GM19372 (cell line): ENCODE measurements around the gene RGL4.
"Not testable (repeated sequence)": the region's sequence is repeated elsewhere in the genome, so short reads cannot be mapped to it uniquely, and the experiment has no call there.

ENCODE experiments used
- ATAC-seq: cut with Tn5 transposase; IDR thresholded peaks from one replicate; pipeline ENCODE4 v1.9.1; 2021; ENCODE audit warnings: mild to moderate bottlenecking, low read depth, moderate library complexity; ENCODE audit not compliant: unreplicated experiment

Gene RGL4, protein sequence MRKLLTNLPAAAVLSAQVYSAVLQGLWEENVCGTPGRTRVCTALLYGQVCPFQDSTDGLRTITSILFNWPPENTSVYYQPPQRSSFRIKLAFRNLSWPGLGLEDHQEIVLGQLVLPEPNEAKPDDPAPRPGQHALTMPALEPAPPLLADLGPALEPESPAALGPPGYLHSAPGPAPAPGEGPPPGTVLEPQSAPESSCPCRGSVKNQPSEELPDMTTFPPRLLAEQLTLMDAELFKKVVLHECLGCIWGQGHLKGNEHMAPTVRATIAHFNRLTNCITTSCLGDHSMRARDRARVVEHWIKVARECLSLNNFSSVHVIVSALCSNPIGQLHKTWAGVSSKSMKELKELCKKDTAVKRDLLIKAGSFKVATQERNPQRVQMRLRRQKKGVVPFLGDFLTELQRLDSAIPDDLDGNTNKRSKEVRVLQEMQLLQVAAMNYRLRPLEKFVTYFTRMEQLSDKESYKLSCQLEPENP

DNA sequence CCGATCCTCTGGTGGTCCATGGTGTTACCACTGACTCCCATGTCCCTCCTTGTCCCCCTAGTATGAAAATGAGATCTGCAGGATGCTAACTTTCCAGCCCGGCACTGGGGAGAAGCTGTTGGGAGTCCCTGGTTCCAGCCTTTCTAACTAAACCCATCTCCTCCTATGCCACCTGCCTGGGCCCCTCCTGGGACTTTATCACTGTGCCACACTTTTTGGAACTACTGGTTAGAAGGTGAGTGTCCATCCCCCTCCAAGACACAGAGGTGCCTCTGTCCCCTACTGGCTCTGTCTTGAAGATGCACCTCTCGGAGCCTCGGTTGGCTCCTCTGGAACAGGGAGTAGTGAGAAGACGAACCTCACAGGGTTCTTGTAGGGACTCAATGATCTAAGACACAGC, at the start of gene RGL4:
Gene RGL4, plus strand, starts transcription at position 301 of the 400 bp plus-strand sequence. CDS start 1,018 bp downstream, outside the sequence.
- ATAC-seq: no peak

DNA sequence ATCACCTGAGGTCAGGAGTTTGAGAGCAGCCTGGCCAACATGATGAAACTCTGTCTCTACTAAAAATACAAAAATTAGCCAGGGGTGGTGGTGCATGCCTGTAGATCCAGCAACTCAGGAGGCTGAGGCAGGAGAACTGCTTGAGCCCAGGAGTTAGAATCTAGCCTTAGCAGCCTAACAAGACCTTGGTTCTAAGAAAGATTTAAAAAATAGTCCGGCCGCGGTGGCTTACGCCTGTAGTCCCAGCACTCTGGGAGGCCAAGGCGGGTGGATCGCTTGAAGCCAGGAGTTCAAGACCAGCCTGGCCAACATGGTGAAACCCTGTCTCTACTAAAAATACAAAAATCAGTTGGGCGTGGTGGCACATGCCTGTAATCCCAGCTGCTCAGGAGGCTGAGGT, 44.3 kb upstream of the RGL4 start:
- not testable (repeated sequence) for ATAC-seq

DNA sequence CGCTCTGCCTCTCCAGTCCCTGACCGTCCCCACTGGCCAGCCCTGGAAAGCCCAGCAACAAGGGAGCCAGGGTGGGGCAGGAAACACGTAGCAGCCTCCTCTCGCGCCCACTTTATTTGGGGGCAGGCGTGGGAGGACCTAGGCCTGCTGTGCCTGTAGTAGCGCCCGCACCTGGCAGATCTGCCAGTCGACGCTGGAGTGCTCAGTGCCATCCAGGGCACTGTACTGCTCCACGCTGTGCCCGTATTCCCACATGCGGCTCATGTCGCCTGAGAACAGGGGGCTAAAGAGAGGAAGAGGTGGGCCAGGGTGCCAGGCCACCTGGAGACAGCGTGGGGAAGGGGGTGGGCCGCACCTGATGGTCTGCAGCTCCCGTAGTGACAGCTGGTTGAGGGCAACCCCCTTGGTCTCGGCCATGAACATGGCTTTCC, 41.7 kb upstream of the RGL4 start:
- ATAC-seq: no peak

DNA sequence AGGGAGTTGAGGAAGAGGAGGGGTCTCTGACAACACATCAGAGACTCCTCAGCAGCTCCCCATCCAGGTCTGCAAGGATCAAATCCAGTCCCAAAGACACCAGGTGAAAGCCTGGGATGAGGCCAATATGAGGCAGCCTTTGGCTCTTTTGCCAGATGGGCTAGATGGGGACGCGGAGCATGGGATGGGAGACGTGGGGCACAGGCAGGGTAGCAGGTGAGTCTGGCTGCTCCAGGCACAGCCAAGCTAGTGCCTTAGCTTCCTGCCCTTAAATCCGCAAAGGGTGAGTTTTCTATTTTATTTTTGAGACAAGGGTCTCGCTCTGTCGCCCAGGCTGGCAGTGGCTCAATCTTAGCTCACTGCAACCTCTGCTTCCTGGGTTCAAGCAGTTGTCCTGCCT, 39.1 kb upstream of the RGL4 start:
- ATAC-seq: no peak

DNA sequence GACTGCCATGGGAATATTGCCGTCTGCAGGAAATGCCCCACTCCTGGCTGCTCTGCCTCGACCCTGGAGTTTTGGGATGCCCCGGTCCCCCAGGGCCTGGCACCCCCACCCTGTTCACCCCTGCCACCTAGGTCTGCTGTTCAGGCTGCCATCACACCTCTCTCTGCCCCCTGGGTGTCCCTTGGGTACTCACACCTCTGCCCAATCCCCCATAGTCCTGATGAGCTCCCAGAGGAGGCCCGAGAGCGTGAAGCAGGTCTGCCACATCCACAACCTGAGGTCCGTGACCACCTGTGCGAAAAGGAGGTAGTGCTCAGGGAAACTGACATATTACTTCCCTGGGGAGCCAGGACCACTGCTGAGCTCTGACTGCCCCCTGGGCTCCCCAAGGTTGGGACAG, 38.5 kb upstream of the RGL4 start:
- no peak for ATAC-seq

DNA sequence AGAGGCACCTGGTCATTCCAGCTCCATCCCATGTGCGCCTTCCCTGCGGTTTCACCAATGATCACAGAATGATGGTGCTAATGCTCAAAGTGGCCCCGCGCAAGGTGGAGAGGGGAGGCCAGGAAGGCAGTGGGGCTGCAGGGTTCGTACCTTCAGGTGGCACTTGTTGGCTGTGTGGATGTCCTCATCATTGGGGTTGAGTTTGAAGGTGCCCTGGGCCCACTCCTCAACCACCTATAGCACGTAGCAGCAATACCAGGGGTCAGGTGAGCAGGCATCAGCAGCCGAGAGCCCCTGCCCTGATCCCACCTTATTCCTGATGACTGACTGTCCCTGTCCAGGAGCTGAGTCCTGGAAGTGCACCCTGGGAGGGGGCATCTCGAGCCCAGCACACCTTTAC, 38.1 kb upstream of the RGL4 start:
- no peak for ATAC-seq

DNA sequence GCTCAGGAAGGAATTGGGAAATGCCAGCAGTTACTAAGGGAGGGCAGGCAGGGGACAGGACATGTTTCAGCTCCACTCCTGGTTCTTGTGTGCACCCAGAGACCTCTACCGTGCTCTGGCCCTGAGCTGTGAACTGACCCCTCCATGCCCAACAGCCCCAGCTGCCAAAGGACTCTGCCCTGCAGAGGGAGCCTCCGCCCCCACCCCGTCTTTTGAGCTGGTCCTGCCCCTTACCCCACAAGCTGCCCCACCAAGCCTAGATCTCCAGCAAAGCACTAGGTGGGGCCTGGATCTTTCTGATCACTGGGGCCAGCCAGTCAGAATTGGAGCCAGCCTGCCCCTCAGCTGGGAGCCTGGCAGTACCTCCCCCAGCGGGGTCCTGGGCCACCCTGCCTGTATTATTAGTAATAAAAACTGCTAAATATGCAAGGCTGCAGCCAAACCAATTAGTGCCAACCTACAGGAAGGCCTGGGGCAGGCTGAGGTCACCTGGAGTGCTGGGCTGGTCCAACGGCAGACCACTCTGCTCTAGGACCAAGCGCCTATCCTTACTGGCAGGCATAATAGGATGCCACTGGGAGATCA, 34.8 kb upstream of the RGL4 start:
- ATAC-seq: no peak

DNA sequence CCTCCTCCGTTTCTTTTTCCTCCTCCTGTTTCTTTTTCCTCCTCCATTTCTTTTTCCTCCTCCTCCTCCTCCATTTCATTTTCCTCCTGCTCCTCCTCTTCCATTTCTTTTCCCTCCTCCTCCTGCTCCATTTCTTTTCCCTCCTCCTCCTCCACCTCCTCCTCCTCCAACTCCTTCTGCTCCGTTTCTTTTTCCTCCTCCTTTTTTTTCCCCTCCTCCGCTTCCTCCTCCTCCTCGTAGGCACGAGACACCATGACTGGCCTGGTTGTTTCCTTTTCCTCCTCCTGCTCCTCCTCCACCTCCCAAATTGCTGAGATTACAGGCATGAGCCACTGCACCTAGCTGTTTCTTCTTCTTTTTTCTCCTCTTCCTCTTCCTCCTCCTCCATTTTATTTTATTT, 33.1 kb upstream of the RGL4 start:
- ATAC-seq: no peak

DNA sequence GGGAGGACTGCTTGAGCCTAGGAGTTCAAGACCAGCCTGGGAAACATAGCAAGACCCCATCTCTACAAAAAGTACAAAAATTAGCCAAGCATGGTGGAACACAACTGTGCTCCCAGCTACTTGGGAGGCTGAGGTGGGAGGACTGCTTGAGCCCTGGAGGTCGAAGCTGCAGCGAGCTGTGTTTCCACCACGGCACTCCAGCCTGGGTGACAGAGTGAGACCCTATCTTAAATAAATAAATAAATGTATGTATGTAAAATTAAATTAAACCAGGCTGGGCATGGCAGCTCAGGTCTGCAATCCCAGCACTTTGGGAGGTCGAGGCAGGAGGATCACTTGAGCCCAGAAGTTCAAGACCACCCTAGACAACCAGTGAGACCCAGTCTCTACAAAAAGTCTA, 30.4 kb upstream of the RGL4 start:
- not testable (repeated sequence) for ATAC-seq

DNA sequence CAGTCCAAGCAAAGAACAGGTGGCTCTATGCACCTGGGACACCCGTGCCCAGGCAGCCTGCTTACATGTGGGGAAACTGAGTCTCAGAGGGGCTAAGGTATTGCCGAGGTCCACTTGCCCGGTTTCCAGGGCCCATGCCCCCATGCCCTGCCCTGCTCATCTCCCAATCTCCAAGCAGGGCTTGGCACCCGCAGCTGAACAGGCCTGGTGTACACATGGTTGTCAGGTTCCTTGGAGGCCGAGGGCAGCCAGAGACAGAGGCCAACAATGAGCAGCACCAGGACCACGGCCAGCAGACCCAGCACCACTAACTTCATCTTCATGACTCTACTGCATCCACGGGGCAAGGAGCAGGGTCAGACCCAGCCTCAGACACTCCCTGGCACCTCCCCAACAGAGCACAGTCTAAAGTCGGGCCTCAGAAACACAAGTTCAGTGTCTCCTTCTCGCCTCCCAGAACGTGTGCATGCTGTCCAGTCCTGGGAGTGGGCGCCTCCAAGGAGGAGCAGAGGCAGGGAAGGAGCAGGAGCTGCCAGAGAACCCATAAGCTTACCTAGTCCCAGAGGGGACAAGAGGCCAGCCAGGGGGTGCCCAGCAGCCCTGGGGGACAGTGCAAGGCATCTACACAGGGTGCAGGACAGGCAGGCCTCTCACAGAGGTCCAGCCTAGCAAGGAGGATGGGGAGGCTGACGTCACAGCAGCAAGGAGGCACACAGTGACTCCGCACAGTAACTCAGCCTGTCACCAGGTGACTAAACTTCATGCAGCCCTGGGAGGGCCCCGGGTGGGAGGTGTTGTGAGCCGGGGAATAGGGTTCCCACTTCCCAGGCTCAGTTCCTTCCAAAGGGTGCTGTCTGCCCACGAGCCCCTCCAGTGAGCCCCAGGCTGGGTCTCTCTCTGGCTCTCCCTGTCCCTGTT, 20.2 kb upstream of the RGL4 start:
- ATAC-seq: no peak

DNA sequence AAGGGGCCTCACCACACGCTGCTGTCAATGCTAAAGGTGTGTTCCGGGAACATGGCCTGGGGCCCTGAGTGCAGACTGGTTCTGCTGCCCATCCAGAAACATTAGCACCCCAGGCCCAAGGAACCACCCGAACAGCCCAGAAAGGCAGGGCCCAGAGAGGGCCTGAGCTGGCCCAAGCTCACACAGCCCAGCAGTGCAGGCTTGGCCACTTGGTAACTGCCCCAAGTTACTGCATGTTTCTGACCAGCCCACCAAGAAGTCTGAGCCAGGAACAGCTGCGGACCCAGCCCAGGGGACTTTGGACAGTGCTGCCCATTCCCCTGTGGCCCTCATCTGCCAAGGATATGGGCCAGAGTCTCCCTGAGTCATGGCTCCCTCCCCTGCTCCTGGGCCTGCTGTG, 19.4 kb upstream of the RGL4 start:
- ATAC-seq: not testable (repeated sequence)

DNA sequence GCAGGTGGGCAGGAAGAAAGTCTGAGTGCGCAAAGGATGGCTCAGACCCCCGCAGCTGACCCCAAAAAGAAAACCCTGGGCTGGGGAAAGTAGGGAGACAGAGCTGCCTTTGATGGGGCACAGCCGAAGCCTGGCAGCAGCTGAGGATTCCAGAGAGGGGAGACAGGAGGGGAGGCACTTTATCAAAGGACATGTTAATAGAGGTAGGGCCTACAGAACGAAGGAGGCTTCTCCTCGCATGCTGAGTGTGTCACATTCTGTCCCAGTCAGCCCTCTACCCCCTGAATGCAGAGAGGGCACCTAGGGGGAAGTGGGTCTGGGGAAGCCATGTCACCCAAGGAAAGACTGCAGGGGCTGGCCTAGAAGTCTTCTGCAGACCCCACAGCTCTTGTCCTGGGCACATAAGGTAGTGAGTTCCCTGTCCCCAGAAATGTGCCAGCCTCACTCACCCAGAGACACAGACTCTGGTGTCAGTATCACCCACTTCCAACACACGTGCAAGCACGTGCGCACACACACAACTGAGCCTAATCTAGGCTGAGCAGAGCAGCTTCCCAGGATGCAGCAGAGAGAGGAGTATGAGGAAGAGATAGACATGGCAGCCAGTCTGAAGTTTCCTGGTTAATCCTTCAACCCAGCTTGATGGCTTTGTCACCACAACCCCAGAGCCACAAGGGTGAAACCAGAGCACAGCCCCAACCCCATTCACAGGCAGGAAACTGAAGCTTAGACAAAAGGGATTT, 18.3 kb upstream of the RGL4 start:
- ATAC-seq: not testable (repeated sequence)

DNA sequence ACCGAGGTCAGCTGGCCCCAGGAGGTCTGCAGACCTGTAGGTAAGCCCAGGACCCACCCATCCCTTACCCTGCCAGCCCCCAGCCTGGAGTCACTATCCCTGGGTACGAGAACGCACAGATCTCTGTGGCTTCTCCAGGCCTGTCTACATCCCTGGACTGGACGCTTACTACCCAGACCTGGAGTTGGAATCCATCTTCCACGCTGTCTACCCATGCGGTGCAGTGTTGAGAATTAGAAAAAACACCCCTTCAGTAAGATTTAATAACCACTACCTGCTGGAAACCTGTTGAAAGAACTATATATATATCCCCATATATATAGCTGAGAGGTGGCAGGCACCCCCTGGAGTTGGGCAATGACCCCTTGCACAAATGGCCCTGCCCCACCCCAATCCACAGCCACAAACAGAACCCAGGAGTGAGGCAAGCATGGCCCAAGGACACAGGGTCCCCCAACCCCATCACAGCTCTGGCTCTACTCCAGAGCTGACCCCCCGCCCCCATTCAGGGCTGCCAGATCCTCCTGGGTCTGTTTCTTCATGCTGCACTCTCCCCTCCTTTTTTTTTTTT, 17.7 kb upstream of the RGL4 start:
- no peak for ATAC-seq

DNA sequence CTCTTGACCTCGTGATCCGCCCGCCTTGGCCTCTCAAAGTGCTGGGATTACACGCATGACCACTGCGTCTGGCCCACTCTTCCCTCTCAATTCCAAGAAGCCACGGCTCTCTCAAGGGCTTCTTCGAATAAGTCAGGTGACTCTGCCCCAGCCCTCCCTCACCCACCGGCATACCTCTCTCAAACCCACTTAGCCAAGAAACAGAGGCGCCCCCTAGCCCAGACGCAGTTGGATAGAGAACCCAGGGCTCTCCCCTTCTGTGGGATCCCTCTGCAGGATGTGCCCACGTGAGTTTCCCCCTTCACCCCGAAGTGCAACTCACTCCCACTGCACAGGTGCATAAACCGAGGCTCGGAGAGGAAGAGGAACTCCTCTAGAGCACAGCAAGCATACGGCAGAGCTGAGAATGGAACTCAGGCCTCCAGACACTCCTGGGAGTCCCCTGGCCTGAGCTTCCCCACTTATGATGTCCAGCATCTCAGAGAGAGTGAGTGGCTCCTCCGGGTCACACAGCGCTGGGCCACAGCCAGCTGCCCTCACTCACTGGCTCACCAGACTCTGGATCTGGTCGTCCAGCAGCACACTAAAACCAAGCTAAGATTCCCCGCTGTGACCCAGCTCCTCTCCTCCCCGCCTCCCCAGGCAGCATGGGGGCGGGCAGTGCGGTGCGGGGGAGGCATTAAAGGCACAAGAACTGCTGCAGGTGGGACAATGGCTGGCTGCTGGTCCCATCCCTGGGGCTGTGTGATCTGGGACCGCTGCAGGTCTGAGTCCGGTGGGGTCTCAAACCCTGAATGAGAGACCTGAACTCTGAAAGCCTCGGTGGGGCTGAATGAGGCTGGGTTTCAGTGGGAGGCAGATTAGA, 16.8 kb upstream of the RGL4 start:
- no peak for ATAC-seq

DNA sequence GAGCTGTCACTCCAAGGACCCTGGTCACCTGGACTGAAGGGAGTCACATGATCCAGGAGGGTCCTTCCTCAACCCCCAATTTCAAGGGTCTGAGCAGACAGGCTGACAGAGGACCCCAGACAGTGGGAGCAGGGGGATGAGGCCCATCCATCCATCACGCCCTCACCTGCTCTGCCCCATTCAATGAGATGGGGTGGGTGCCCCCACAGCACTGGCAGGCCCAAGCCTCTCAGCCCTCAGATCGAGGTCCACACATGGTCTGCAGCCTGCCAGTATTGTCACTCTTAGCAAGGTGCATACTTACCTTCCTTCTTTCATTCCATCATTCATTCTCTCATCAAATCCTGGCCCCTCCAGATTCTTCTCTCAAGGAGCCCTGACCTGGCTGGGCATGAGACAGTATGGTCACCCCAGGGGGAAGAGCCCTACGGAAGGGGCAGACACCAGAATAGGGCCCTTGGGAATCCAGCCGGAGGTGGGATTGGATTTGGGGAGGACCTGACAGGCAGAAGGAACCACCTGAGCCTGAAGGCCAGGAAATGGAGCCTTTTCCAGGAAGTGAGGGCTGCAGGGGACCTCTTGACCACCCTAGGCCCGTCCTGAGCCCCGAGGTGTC, 15.8 kb upstream of the RGL4 start:
- ATAC-seq: not testable (repeated sequence)

DNA sequence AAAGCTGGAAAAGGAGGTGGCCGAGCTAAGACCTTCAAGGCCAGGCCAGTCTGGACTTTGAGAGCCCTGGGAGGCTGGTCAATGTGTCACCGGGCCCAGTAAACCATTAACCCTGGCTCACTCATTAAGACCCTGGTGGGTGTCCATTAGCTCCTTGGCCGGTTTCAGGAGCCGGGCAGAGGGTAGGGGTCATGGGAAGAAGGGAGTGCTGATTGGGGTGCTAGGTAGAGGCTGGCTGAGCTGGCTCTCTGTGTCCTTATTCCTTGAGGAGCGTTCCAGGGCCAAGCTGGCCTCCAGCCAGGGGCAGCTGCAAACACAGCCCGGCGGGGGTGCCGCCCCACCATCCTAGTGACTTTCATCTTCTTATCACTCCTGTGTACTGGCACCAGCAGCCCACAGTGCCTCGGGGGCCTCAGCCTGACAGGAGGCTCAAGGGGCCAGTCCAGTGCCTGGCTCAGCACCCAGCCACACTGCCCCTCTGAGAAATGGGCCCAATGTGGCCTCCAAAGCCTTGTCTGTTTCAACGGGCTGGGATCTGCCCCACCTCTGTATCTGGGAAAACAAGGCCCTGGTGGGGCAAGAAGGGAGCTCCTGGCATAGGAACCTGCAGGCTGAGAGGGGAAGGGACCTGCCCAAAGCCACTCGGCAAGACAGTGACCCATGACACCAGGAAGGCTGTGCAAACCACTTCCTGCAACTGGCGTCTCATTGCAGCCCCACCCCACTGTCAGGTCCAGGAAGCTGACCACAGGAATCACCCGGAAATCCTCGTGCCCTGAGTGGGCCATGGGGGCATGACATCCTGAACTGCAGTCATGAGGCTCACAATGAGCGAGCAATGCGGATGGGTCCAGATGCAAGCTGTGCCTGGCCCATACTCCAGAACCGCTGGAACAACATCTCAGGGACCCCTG, 15.1 kb upstream of the RGL4 start:
- no peak for ATAC-seq

DNA sequence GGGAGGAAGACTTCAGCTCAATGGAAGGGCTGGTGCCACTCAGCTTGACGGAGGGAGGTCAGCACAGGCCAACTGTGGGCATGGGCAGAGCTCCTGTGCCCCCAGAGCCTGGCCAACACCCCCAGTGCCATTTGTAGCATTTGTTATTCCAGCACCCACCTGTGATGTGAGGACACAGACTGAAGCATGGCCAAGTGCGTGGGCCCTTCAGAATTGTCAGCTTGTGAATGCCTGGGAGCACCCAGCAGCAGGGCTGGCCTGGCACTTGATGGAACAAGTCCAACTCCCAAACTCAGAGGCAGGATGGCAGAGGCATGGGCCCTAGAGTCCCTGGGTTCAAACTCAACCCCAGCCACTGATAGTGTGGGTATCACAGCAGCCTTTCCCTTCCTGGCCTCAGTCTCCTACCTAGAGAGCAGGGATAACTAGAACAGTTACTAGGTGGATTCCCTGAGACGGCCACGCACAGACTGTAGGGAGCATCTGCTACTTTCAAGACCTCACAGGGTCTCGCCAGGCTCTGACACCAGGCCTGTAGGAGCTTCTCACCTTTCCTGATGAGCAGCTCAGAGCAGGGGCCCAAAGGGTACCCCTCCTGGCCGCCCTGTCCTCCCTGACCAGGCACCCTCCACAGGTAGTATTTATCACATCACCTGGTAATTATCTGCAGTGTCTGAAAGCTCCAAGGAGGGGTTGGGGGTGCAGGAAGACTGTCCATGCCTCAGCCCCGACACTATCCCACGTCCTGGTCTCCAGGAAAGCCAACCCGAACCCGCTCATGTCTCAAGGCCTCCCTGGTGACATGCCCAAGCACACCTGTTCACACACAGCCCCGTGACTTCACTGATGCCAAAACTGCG, 13.7 kb upstream of the RGL4 start:
- not testable (repeated sequence) for ATAC-seq
